ENCODE measurements around the gene MSTN.

DNA sequence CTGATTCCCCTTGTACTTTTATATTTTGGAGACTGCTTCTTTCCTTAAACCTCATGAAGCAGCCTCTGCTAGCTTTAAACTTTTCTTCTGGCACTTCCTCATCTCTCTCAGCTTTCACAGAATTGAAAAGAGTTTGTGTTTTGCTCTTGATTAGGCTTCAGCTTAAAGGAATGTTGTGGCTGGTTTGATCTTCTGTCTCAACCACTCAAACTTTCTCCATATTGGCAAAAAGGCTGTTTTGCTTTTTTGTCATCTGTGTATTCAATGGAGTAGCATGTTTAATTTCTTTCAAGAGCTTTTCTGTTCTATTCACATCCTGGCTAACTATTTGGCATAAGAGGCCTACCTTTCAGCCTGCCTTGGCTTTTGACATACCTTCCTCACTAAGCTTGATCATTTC, 36.3 kb upstream of the MSTN start:
- TF ChIP-seq, protein P1, sequence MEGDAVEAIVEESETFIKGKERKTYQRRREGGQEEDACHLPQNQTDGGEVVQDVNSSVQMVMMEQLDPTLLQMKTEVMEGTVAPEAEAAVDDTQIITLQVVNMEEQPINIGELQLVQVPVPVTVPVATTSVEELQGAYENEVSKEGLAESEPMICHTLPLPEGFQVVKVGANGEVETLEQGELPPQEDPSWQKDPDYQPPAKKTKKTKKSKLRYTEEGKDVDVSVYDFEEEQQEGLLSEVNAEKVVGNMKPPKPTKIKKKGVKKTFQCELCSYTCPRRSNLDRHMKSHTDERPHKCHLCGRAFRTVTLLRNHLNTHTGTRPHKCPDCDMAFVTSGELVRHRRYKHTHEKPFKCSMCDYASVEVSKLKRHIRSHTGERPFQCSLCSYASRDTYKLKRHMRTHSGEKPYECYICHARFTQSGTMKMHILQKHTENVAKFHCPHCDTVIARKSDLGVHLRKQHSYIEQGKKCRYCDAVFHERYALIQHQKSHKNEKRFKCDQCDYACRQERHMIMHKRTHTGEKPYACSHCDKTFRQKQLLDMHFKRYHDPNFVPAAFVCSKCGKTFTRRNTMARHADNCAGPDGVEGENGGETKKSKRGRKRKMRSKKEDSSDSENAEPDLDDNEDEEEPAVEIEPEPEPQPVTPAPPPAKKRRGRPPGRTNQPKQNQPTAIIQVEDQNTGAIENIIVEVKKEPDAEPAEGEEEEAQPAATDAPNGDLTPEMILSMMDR (IDR thresholded peaks at IDR 0.05): no peak
- TF ChIP-seq POLR2A (IDR thresholded peaks at IDR 0.05): no peak
